Lower leg skin (tissue), 4 donors: ENCODE data around the gene MEIOB. TPM values are rescaled to one million over a fixed set of nuclear protein-coding genes. Genes with fewer than 3 reads are reported as not detected.
A peak's percentile ranks its signal among the peaks of the same experiment; 100 is the strongest.

ENCODE experiments used
- DNase-seq, 2 donors: peaks; one replicate each; pipeline ENCODE4 v3.0.0-alpha.2; 2019; ENCODE audit warnings: low spot score in 2 of 2
- H3K4me3 ChIP-seq: fragments of 200-600 bp; sonication (generic); 2 replicates; pipeline ENCODE4 v1.5.1; 2017; ENCODE audit warnings: mild to moderate bottlenecking, low read depth; ENCODE audit not compliant: poor library complexity, severe bottlenecking
- POLR2A ChIP-seq, 2 donors: fragments of 450-650 bp; IDR thresholded peaks; one replicate each; pipeline ENCODE4 v1.6.1; 2016 to 2017; ENCODE audit warnings: antibody characterized with exemption in 2 of 2, mild to moderate bottlenecking in 1 of 2, moderate library complexity in 1 of 2
- WGBS, 2 donors: methylation state at CpG; one replicate each; pipeline ENCODE4 v1.1.5; 2018; 5-methylcytosine and 5-hydroxymethylcytosine counted together
- intact Hi-C: fragments of 100-400 bp; cut with DNase I; formaldehyde crosslinking; loops from one replicate; pipeline ENCODE4 v1.15.0; 2023; ENCODE audit warnings: low total_unique reads
- total RNA-seq, 4 donors: library from RNA; depleted of rRNA; stranded (reverse); fragments of >200 nt; gene quantifications; one replicate each; pipeline ENCODE4 v1.1.0, GENCODE V29; 2016
- TF ChIP-seq, protein P1 (sequence below), 3 donors: fragments of 450-650 bp; IDR thresholded peaks; one replicate each; pipeline ENCODE4 v1.5.1; 2016; ENCODE audit warnings: antibody characterized with exemption in 3 of 3, mild to moderate bottlenecking in 3 of 3, moderate library complexity in 2 of 3

Gene MEIOB
- total RNA-seq, 4 donors from 2014 or later: 0.42 TPM; not detected in 3

DNA sequence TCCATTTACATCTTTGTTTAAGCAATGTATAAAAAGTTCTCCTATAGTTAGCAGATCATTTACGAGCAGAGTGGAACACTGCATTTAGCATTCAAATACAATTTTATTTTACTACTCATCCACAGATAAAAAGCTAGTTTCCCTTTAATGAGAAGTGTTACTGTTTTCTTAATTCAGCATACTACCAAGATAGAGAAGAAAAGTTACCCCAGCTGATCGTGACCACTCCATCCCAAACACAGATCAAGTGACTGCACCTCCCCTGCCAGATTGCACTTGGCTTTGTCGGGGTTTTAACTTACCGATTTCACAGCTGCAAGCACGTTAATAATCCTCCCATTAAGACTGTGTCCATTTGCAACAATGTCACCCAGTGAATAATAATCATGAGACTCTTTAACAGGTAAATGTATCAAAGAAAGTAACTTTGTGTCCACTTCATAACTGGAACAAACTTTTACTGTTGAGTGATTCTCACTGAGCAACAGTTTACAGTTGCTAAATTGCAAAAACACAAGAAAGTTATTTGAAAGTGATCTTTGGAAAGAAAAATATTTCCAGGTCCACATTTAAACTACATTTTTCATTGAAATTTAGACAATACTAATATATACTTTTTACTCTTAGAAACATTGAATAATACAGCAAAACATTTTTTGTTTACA is 14.4 kb downstream of the MEIOB start:
- H3K4me3 ChIP-seq: no peak overlapping the region
- intact Hi-C loops: loop anchor here (10.0 kb wide), 1 partner anchor 77 kb away; no protein-coding TSS in a partner anchor
- TF ChIP-seq, protein P1, sequence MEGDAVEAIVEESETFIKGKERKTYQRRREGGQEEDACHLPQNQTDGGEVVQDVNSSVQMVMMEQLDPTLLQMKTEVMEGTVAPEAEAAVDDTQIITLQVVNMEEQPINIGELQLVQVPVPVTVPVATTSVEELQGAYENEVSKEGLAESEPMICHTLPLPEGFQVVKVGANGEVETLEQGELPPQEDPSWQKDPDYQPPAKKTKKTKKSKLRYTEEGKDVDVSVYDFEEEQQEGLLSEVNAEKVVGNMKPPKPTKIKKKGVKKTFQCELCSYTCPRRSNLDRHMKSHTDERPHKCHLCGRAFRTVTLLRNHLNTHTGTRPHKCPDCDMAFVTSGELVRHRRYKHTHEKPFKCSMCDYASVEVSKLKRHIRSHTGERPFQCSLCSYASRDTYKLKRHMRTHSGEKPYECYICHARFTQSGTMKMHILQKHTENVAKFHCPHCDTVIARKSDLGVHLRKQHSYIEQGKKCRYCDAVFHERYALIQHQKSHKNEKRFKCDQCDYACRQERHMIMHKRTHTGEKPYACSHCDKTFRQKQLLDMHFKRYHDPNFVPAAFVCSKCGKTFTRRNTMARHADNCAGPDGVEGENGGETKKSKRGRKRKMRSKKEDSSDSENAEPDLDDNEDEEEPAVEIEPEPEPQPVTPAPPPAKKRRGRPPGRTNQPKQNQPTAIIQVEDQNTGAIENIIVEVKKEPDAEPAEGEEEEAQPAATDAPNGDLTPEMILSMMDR (IDR thresholded peaks at IDR 0.05): no peak
- no peak for TF ChIP-seq POLR2A (IDR thresholded peaks at IDR 0.05)
- DNase-seq: no peak
- WGBS, 2 donors: 57 to 64% methylated on average over 5 of the region's 5 CpGs

DNA sequence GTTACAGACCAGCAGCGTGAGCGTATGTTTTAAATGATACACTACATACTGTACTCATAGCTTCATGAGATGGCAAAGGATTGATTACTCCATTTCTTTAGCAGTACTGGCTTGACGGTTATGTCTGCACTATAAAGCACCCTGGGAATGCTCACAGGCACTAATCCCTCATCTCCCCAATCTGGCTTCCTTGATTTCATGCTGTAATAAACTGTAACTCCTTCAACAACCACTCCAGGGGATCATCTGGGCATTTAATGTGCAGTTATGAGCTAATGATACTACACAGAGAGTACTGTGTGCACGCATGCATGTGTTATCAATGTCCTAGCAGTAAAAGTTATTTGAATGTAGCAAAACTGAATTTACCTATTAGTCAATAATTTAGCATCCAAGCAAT is 20.2 kb downstream of the MEIOB start:
- WGBS, 2 donors: 61% methylated on average over 4 of the region's 4 CpGs
- no peak overlapping the region for H3K4me3 ChIP-seq
- TF ChIP-seq, protein P1 (IDR thresholded peaks at IDR 0.05): no peak
- DNase-seq: no peak
- intact Hi-C loops: loop anchor here (10.0 kb wide), 1 partner anchor 83 kb away; no protein-coding TSS in a partner anchor

DNA sequence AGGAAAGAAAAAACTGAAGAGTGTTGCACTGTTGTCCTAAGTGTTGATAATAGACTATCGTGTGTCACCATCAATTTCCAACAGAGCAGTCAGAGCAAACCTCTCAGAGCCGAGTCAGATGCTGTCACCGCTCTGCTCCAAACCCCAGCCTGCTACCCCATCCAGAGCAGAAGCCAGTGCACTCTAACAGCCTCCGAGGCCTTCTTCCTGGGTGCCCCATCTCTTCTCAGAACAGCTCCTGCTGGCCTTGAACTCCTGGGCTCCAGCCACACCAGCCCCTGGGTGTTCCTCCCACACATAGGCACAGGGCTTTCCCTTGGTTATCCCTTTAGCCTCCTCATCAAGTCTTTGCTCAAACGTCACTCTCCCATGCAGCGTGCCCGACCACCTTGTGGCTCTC is 21.0 kb downstream of the MEIOB start:
- no peak overlapping the region for H3K4me3 ChIP-seq
- DNase-seq: no peak
- TF ChIP-seq POLR2A (IDR thresholded peaks at IDR 0.05): no peak
- TF ChIP-seq, protein P1 (IDR thresholded peaks at IDR 0.05): no peak
- 83 to 86% methylated on average over 7 of the region's 7 CpGs for WGBS, 2 donors
- intact Hi-C loops: loop anchor here (10.0 kb wide), 1 partner anchor 84 kb away; no protein-coding TSS in a partner anchor

DNA sequence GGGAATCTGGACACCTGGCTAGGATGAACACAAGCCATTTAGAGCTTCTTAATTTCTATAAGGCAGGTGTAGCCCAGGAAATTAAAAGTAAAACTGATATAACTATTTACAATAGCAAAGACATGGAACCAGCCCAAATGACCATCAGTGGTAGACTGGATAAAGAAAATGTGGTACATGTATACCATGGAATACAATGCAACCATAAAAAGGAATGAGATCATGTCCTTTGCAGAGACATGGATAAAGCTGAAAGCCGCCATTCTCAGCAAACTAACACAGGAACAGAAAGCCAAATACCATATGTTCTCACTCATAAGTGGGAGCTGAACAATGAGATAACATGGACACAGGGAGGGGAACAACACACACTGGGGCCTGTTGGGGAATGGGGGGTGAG is 25.5 kb downstream of the MEIOB start:
- DNase-seq: no peak
- TF ChIP-seq POLR2A (IDR thresholded peaks at IDR 0.05): no peak
- TF ChIP-seq, protein P1 (IDR thresholded peaks at IDR 0.05): no peak
- 68 to 89% methylated on average over 1 of the region's 1 CpG for WGBS, 2 donors
- intact Hi-C loops: no loop called here
- no peak overlapping the region for H3K4me3 ChIP-seq

DNA sequence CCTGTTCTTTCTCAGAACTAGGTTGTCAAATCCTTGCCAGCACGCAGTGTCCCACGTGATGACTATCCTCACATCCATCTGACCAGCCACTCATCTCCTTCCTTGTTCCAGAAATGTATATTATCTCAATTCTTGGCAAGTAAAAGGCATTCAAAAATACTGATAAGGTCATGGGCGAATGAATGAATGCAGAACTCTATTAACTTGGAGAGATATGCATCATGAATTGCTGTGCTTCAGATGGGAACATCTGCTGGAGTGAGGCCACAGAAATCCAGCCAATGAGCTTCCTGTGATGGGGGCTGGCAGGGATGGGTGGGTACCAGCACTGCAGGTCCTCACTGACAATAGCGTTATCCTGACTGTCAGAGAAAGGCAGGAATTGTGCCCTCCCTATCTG is 26.0 kb downstream of the MEIOB start:
- no peak for DNase-seq
- intact Hi-C loops: no loop called here
- WGBS, 2 donors: 51% methylated on average over 4 of the region's 4 CpGs
- H3K4me3 ChIP-seq: no peak overlapping the region
- TF ChIP-seq POLR2A (IDR thresholded peaks at IDR 0.05): no peak
- TF ChIP-seq, protein P1 (IDR thresholded peaks at IDR 0.05): no peak

DNA sequence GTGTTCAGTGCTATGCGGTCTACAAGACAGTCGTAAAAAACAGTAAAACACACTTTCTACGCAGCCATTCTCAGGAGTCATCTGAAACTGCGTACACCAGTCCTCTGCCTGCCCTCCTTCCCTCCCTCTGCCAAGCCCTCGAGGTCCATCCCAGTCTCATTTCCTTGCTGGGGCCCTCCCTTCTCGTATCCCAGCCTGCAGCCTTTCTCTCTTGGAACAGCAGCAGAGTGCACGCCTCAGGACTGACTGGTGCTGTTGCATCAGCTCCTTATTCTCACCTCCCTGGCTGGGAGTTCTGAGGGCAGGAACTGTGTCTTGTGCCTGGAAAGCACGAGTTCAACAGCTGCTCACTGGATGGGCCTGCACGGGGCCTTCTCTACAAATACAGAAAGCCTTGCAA is 32.4 kb downstream of the MEIOB start:
- DNase-seq: peak in 1 of 2 donors; percentile 40
- TF ChIP-seq, protein P1 (IDR thresholded peaks at IDR 0.05): no peak
- no peak for TF ChIP-seq POLR2A (IDR thresholded peaks at IDR 0.05)
- intact Hi-C loops: no loop called here
- H3K4me3 ChIP-seq: no peak overlapping the region
- WGBS, 2 donors: 32 to 40% methylated on average over 9 of the region's 9 CpGs
